ENCODE measurements around the gene PRKD1. TPM values are rescaled to one million over a fixed set of nuclear protein-coding genes. Genes with fewer than 3 reads are reported as not detected.

PRKD1 gene
- total RNA-seq, 3 donors from 2014 or later = 0.93 to 10.2 (median 3.1) TPM

- Histone ChIP-seq H3K36me3 (ENCODE audit: low read depth) (no peaks in the 10 kb centered on the region), H3K4me1 (ENCODE audit: low read depth) (no peaks in the 10 kb centered on the region), H3K9me3 (no peaks in the 10 kb centered on the region), H3K4me3 (no peak overlapping the region)
- no peak for ATAC-seq
- intact Hi-C loops (cut with DNase I, micrococcal nuclease) = no loop called here
- no peak for TF ChIP-seq CTCF (IDR thresholded peaks at IDR 0.05)
- DNase-seq = no peak
Measured at GRCh38 chr14:29798811-29799210, 128.8 kb downstream of the PRKD1 start.

GRCh38 chr14:29798108-29798663 is 129.5 kb downstream of the PRKD1 start:
- intact Hi-C loops (cut with DNase I, micrococcal nuclease) = no loop called here
- DNase-seq (no peak), ATAC-seq (no peak)
- no peak for TF ChIP-seq CTCF (IDR thresholded peaks at IDR 0.05)
- no peaks in the 10 kb centered on the region for H3K36me3 ChIP-seq (ENCODE audit: low read depth)
- no peak overlapping the region for H3K4me3 ChIP-seq
- no peaks in the 10 kb centered on the region for H3K4me1 ChIP-seq (ENCODE audit: low read depth)
- no peaks in the 10 kb centered on the region for H3K9me3 ChIP-seq

- no peak for TF ChIP-seq CTCF (IDR thresholded peaks at IDR 0.05)
- no peak for ATAC-seq
- H3K36me3 ChIP-seq (ENCODE audit: low read depth) = no peaks in the 10 kb centered on the region
- DNase-seq = no peak
- no peak overlapping the region for H3K4me3 ChIP-seq
- H3K4me1 ChIP-seq (ENCODE audit: low read depth) = no peaks in the 10 kb centered on the region
- intact Hi-C loops (cut with DNase I, micrococcal nuclease) = no loop called here
- H3K9me3 ChIP-seq = no peaks in the 10 kb centered on the region
Measured at GRCh38 chr14:29796853-29797252, 130.8 kb downstream of the PRKD1 start.

GRCh38 chr14:29789475-29789874 is 138.2 kb downstream of the PRKD1 start:
- no peak overlapping the region for H3K4me3 ChIP-seq
- intact Hi-C loops (cut with DNase I, micrococcal nuclease) = no loop called here

GRCh38 chr14:29788093-29788492 is 139.6 kb downstream of the PRKD1 start:
- Histone ChIP-seq H3K4me3 (no peak overlapping the region), H3K4me1 (ENCODE audit: low read depth) (no peaks in the 10 kb centered on the region), H3K9me3 (peaks cover 3% of the 10 kb centered on the region), H3K36me3 (ENCODE audit: low read depth) (no peaks in the 10 kb centered on the region)
- TF ChIP-seq CTCF (IDR thresholded peaks at IDR 0.05) = no peak
- ATAC-seq (no peak), DNase-seq (no peak)
- intact Hi-C loops (cut with DNase I, micrococcal nuclease) = no loop called here

More at GRCh38 chr14:29789475-29789874, 138.2 kb downstream of the PRKD1 start:
- H3K4me1 ChIP-seq (ENCODE audit: low read depth) = no peaks in the 10 kb centered on the region
- DNase-seq = no peak
- ATAC-seq = no peak
- H3K9me3 ChIP-seq = no peaks in the 10 kb centered on the region
- no peaks in the 10 kb centered on the region for H3K36me3 ChIP-seq (ENCODE audit: low read depth)
- TF ChIP-seq CTCF (IDR thresholded peaks at IDR 0.05) = no peak

GRCh38 chr14:29783556-29783955 is 144.1 kb downstream of the PRKD1 start:
- Histone ChIP-seq H3K36me3 (ENCODE audit: low read depth) (no peaks in the 10 kb centered on the region), H3K9me3 (peaks cover 3% of the 10 kb centered on the region), H3K4me1 (ENCODE audit: low read depth) (no peaks in the 10 kb centered on the region), H3K4me3 (no peak overlapping the region)
- DNase-seq = no peak
- no peak for TF ChIP-seq CTCF (IDR thresholded peaks at IDR 0.05)
- intact Hi-C loops (cut with DNase I, micrococcal nuclease) = no loop called here
- no peak for ATAC-seq
